Stimulated activated CD4-positive, alpha-beta T cell treated with anti-CD3 and anti-CD28 coated beads, Interleukin-2, amount 100 ng/mL, for 4 hours (primary cell): ENCODE results near the gene MRPL49.
A peak's percentile ranks its signal among the peaks of the same experiment; 100 is the strongest.

Experiments
- DNase-seq: peaks from one replicate; pipeline ENCODE4 v3.0.0-alpha.2; 2020; ENCODE audit warnings: low read depth

The MRPL49 gene

GRCh38 chr11:65102142-65103095 is 19.7 kb upstream of the MRPL49 start:
- no peak for DNase-seq

- no peak for DNase-seq
These were observed 18.6 kb upstream of the MRPL49 start for GRCh38 chr11:65103476-65103875.

- DNase-seq: no peak
These were observed 17.5 kb upstream of the MRPL49 start for GRCh38 chr11:65104628-65105027.

- DNase-seq: no peak
These were observed 15.0 kb upstream of the MRPL49 start for GRCh38 chr11:65107078-65107477.

- no peak for DNase-seq
These were observed 14.2 kb upstream of the MRPL49 start for GRCh38 chr11:65107751-65108468.

DNA sequence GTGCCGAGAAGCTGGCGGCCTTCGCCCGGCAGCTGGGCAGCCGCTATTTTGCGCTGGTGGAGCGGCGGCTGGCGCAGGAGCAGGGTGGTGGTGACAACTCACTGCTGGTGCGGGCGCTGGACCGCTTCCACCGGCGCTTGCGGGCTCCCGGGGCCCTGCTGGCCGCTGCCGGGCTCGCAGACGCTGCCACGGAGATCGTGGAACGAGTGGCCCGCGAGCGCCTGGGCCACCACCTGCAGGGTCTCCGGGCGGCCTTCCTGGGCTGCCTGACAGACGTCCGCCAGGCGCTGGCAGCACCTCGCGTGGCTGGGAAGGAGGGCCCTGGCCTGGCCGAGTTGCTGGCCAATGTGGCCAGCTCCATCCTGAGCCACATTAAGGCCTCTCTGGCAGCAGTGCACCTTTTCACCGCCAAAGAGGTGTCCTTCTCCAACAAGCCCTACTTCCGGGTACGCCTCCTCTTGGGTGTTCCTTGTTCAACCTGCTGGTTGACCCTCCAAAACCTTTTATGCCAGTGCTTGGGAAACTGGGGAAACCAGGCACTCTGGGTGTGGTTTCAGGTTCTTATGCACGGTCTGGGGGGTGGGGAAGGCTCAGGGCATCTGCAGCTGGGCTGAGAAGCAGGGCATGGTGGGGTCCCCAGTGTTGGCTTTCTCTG is 13.5 kb upstream of the MRPL49 start:
- no peak for DNase-seq

DNA sequence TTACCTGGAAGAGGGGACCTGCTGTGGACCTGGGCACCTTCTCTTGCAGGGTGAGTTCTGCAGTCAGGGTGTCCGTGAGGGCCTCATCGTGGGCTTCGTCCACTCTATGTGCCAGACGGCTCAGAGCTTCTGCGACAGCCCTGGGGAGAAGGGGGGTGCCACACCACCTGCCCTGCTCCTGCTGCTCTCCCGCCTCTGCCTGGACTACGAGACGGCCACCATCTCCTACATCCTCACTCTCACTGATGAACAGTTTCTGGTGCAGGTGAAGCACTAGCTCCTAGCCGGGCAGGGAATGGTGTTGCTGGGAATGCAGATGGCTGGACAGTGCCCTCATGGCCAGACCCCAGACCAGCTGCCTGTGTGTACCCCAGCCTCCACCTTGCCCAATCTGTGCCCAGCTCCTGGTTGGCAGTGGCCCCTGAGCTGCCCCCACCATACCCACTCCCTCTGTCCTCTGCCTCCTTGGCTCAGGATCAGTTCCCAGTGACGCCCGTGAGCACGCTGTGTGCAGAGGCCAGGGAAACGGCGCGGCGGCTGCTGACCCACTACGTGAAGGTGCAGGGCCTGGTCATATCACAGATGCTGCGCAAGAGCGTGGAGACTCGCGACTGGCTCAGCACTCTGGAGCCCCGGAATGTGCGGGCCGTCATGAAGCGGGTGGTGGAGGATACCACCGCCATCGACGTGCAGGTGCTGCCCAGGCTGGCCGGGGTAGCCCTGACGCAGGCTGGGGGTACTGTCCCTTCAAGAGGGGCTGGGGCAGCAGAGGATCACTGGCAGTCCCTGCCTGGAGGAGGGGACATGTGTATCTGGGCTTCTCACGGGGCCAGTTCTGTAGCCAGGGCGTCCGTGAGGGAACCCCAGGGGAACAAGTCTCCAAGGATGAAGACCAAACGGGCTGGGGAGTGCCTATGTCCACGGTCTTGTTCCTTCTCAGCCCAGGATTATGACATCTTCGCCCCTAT is 12.6 kb upstream of the MRPL49 start:
- no peak for DNase-seq

DNA sequence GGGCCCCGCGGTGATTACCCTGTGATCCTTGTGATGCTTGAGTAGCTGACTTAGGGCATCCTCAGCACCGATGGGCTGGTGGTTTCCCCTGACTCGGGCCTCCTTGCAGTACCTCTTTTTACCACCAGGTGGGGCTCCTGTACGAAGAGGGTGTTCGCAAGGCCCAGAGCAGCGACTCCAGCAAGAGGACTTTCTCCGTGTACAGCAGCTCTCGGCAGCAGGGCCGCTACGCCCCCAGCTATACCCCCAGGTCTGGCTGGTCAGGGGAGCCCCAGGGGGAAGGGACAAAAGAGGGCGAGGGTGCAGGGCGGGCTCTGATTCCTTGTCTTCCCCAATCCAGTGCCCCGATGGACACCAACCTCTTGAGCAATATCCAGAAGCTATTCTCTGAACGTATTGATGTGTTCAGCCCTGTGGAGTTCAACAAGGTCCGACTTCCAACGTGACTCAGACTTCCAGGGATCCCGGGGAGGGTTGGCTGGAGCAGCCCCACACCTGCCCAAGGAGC is 11.7 kb upstream of the MRPL49 start:
- DNase-seq: peak; percentile 87

- no peak for DNase-seq
These were observed 10.9 kb upstream of the MRPL49 start for GRCh38 chr11:65111159-65111743.

DNA sequence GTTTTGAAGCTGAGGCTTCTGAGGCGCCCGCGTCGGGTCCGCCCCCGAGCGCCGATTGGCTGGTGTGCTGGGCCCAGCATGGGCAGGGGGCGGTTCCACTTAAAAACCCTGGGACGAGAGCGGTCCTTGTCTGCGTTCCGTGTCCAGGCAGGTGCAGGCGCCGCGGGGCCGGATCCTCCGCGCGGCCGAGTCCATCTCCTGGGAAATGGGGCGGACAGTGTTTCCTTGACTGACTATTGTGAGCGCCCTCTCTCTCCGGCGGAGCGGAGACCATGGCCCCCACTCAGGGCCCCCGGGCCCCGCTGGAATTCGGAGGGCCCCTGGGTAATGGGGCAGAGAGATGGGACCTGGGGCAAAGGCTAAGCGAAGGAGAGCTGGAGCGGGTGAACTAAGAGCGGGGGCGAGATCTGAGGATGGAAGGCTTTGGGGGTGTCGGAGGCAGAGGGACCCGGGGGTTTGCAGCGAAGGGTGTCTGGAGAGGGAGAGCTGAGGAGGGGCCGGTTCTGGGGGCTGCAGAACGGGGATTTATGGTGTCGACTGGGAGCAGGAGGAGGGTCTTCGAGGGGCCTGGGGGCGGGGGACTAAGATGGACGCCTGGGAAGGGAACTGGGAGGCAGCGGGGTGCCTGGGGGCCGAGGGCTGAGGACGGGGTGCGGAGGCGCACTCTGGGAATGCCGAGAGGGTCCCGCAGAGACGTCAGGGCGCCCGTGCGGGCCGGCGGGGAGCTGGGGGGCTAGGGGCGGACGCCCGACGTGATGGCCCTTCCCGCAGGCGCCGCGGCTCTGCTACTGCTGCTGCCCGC is 10.2 kb upstream of the MRPL49 start, which contains the start of gene TM7SF2:
Gene TM7SF2 (plus strand): TSS at position 129 of the 802 bp plus-strand sequence. CDS start 144 bp downstream, at position 273.
- DNase-seq: peak; percentile 93

GRCh38 chr11:65112546-65113360 is 9.4 kb upstream of the MRPL49 start:
- DNase-seq: peak; percentile 65

GRCh38 chr11:65113361-65113756 is 8.8 kb upstream of the MRPL49 start:
- DNase-seq: no peak

GRCh38 chr11:65113839-65114238 is 8.3 kb upstream of the MRPL49 start:
- no peak for DNase-seq

DNA sequence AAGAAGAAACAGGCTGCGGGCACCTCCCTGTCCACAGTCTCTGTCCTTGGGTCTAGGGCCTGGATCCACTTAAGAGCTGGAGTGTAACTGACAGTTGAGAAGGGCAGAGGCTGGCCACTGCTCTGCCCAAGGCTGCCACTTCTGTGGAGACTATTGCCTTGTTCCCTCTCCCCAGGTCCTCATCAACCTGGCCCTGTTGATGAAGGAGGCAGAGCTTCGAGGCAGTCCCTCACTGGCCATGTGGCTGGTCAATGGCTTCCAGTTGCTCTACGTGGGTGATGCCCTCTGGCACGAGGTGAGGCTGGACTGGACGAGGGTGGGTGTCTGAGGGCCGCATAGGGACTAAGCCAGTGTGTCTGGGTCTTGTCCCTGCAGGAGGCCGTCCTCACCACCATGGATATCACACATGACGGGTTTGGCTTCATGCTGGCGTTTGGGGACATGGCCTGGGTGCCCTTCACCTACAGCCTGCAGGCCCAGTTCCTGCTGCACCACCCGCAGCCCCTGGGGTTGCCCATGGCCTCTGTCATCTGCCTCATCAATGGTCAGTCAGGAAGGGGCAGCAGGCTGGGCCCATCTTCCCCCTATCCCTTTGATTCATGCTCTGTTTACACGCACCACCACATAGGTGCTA is 7.5 kb upstream of the MRPL49 start:
- DNase-seq: no peak

DNA sequence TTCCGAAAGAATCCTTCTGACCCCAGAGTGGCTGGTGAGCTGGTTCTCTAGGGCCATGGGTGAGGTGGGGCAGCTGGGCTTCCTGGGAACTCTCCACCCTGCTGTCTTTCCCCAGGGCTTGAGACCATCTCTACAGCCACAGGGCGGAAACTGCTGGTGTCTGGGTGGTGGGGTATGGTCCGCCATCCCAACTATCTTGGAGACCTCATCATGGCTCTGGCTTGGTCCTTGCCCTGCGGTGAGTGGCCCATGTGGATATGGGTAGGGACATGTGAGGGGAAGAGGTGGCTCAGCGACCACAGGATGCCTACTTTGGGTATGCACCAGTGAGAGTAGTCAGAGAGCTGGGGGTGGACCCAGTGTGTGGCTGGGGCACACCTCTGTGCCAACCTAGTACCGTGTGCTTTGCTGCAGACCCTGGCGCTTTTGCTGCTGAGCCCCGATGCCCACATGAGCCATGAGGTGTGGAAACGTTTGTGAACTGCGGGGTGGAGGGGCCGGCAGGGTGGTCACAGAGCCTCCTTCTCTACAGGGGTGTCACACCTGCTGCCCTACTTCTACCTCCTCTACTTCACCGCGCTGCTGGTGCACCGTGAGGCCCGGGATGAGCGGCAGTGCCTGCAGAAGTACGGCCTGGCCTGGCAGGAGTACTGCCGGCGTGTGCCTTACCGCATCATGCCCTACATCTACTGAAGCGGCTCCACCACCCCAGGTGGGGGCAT is 6.6 kb upstream of the MRPL49 start:
- DNase-seq: no peak

GRCh38 chr11:65116370-65117205 is 5.5 kb upstream of the MRPL49 start:
- peak; percentile 58 for DNase-seq
